H1 (cell line): ENCODE data around the gene RGN. TPM values are rescaled to one million over a fixed set of nuclear protein-coding genes. Genes with fewer than 3 reads are reported as not detected.

ENCODE experiments used
- CTCF ChIA-PET: fragments of 300-600 bp; sonication (Branson Sonifier 250); formaldehyde crosslinking; loops from one replicate; lab custom pipeline; 2021; ENCODE audit not compliant: partially characterized antibody; lab: Charles Lee
- POLR2A ChIA-PET: fragments of 300-600 bp; sonication (Branson Sonifier 250); formaldehyde crosslinking; loops from one replicate; lab custom pipeline; 2021; ENCODE audit warnings: inconsistent platforms; ENCODE audit not compliant: partially characterized antibody; lab: Charles Lee
- DNase-seq, 2 experiments: peaks; one replicate each; pipeline versions ENCODE4 v3.0.0 to v3.0.0-alpha.2; 2010 to 2022; ENCODE audit warnings: low spot score in 2 of 2, low read depth in 1 of 2, mixed read lengths in 1 of 2
- FAIRE-seq: peaks from 2 replicates; lab custom pipeline; 2011; peaks lifted over from hg19 to GRCh38; lab: Jason Lieb, UNC
- H2AFZ ChIP-seq: 2 replicates; pipeline ENCODE4 v1.8.1; 2012; ENCODE audit warnings: low read length, inconsistent platforms
- H2AK5ac ChIP-seq: 2 replicates; pipeline ENCODE4 v1.6.1; 2013; ENCODE audit warnings: low read depth, low read length
- H2BK120ac ChIP-seq: replicated peaks from 2 replicates; pipeline ENCODE3; 2013; ENCODE audit warnings: low read depth, low read length, inconsistent platforms
- H2BK12ac ChIP-seq: 2 replicates; pipeline ENCODE4 v1.6.1; 2013; ENCODE audit warnings: low read depth, low read length
- H2BK15ac ChIP-seq: 2 replicates; pipeline ENCODE4 v1.6.1; 2013; ENCODE audit warnings: low read length
- H2BK20ac ChIP-seq: 2 replicates; pipeline ENCODE4 v1.6.1; 2013; ENCODE audit warnings: low read length
- H2BK5ac ChIP-seq: 2 replicates; pipeline ENCODE4 v1.6.1; 2013; ENCODE audit warnings: low read depth, low read length
- H3K14ac ChIP-seq: 2 replicates; pipeline ENCODE4 v1.6.1; 2013; ENCODE audit warnings: inconsistent platforms; ENCODE audit not compliant: insufficient read length
- H3K18ac ChIP-seq: 2 replicates; pipeline ENCODE4 v1.6.1; 2013; ENCODE audit warnings: low read length; ENCODE audit errors: extremely low read depth
- H3K23ac ChIP-seq: 2 replicates; pipeline ENCODE4 v1.6.1; 2013; ENCODE audit warnings: inconsistent platforms; ENCODE audit not compliant: insufficient read length
- H3K23me2 ChIP-seq: 2 replicates; pipeline ENCODE4 v1.6.1; 2013; ENCODE audit warnings: low read depth, low read length
- H3K27ac ChIP-seq: 2 replicates; pipeline ENCODE4 v1.6.1; 2011; ENCODE audit warnings: low read depth, low read length, inconsistent platforms
- H3K27me3 ChIP-seq, 4 experiments: replicated peaks in 1 of 4; 1 replicate in 1 of 4; 2 replicates in 3 of 4; pipeline versions ENCODE4 v1.6.1 to v1.8.1; 2011 to 2013; ENCODE audit warnings: low read length in 3 of 4, mild to moderate bottlenecking in 3 of 4, inconsistent platforms in 2 of 4, mixed read lengths in 2 of 4, moderate library complexity in 1 of 4; ENCODE audit not compliant: control insufficient read depth in 3 of 4, insufficient read depth in 3 of 4; ENCODE audit errors: extremely low read depth in 1 of 4
- H3K36me3 ChIP-seq, 4 experiments: 2 replicates each; pipeline versions ENCODE4 v1.6.1 to v1.8.1; 2011 to 2013; ENCODE audit warnings: mild to moderate bottlenecking in 4 of 4, low read length in 3 of 4, moderate library complexity in 2 of 4, control low read depth in 1 of 4, inconsistent platforms in 1 of 4; ENCODE audit not compliant: insufficient read depth in 4 of 4, control insufficient read depth in 2 of 4
- H3K4ac ChIP-seq: replicated peaks from 2 replicates; pipeline ENCODE3; 2013; ENCODE audit warnings: low read length, low read depth, mixed read lengths, inconsistent platforms; ENCODE audit not compliant: insufficient read length
- H3K4me1 ChIP-seq, 4 experiments: replicated peaks in 1 of 4; 1 replicate in 1 of 4; 2 replicates in 3 of 4; pipeline versions ENCODE4 v1.6.1 to v1.8.1; 2011 to 2013; ENCODE audit warnings: low read length in 3 of 4, inconsistent platforms in 2 of 4, mixed read lengths in 1 of 4; ENCODE audit not compliant: insufficient read depth in 4 of 4, control insufficient read depth in 3 of 4
- H3K4me2 ChIP-seq, 2 experiments: 2 replicates each; pipeline versions ENCODE4 v1.6.1 to v1.8.1; 2011 to 2013; ENCODE audit warnings: low read depth in 2 of 2, low read length in 2 of 2, control low read depth in 1 of 2, inconsistent platforms in 1 of 2, mild to moderate bottlenecking in 1 of 2; ENCODE audit not compliant: insufficient read depth in 1 of 2
- H3K4me3 ChIP-seq, 4 experiments: fragments of 200-600, 300-600 bp in 1 of 4; sonication (generic), shearing (Covaris generic), sonication (Bioruptor Twin) in 1 of 4; 2 replicates each; pipeline versions ENCODE4 v1.5.1 to v1.8.1; 2011 to 2016; ENCODE audit warnings: low read length in 4 of 4, low read depth in 3 of 4, control low read depth in 2 of 4, inconsistent platforms in 2 of 4, mild to moderate bottlenecking in 2 of 4, mixed read lengths in 1 of 4, moderate library complexity in 1 of 4; ENCODE audit not compliant: insufficient read depth in 2 of 4; ENCODE audit errors: extremely low read depth in 1 of 4
- H3K56ac ChIP-seq: replicated peaks from 2 replicates; pipeline ENCODE3; 2013; ENCODE audit warnings: low read depth, mild to moderate bottlenecking, mixed read lengths, low read length, inconsistent platforms; ENCODE audit not compliant: insufficient read length
- H3K79me1 ChIP-seq: 2 replicates; pipeline ENCODE4 v1.6.1; 2013; ENCODE audit warnings: low read depth, low read length, control low read depth
- H3K79me2 ChIP-seq, 2 experiments: 2 replicates each; pipeline versions ENCODE4 v1.6.1 to v1.8.1; 2012 to 2013; ENCODE audit warnings: low read length in 2 of 2, mild to moderate bottlenecking in 2 of 2, inconsistent platforms in 1 of 2; ENCODE audit not compliant: insufficient read depth in 2 of 2, control insufficient read depth in 1 of 2
- H3K9ac ChIP-seq, 4 experiments: replicated peaks in 1 of 4; 1 replicate in 1 of 4; 2 replicates in 3 of 4; pipeline versions ENCODE4 v1.6.1 to v1.8.1; 2011 to 2013; ENCODE audit warnings: low read depth in 3 of 4, low read length in 3 of 4, control low read depth in 2 of 4, mild to moderate bottlenecking in 2 of 4, moderate library complexity in 2 of 4, inconsistent platforms in 1 of 4; ENCODE audit errors: extremely low read depth in 1 of 4
- H3K9me3 ChIP-seq, 2 experiments: 2 replicates each; pipeline versions ENCODE4 v1.6.1 to v1.8.1; 2012 to 2013; ENCODE audit warnings: mild to moderate bottlenecking in 2 of 2, moderate library complexity in 2 of 2, control low read depth in 1 of 2, inconsistent platforms in 1 of 2, low read depth in 1 of 2, low read length in 1 of 2, mixed read lengths in 1 of 2; ENCODE audit not compliant: insufficient read depth in 2 of 2
- H4K20me1 ChIP-seq, 2 experiments: replicated peaks in 1 of 2; 2 replicates each; pipeline versions ENCODE3 to v1.8.1; 2011 to 2013; ENCODE audit warnings: inconsistent platforms in 2 of 2, low read length in 2 of 2, mild to moderate bottlenecking in 1 of 2; ENCODE audit not compliant: insufficient read depth in 2 of 2, control insufficient read depth in 1 of 2
- H4K5ac ChIP-seq: 2 replicates; pipeline ENCODE4 v1.6.1; 2013; ENCODE audit warnings: low read length, low read depth, mixed read lengths, inconsistent platforms; ENCODE audit not compliant: insufficient read length
- H4K8ac ChIP-seq: 2 replicates; pipeline ENCODE4 v1.8.0; 2013; ENCODE audit warnings: mild to moderate bottlenecking, moderate library complexity, low read length, inconsistent platforms; ENCODE audit not compliant: insufficient read depth; ENCODE audit errors: extremely low read depth
- H4K91ac ChIP-seq: replicated peaks from 2 replicates; pipeline ENCODE3; 2013; ENCODE audit warnings: low read length, mixed read lengths, inconsistent platforms; ENCODE audit not compliant: insufficient read length
- KDM4A ChIP-seq: IDR thresholded peaks from one replicate; pipeline ENCODE4 v1.7.1; 2012; ENCODE audit warnings: low read depth, mild to moderate bottlenecking, moderate library complexity, low read length, inconsistent platforms; ENCODE audit not compliant: severe bottlenecking
- SAP30 ChIP-seq: fragments of 300-600 bp; sonication (generic); IDR thresholded peaks from 2 replicates; pipeline ENCODE4 v1.7.1; 2012; ENCODE audit warnings: low read length, moderate library complexity, mild to moderate bottlenecking, inconsistent platforms; ENCODE audit not compliant: insufficient read depth, insufficient replicate concordance
- SIN3A ChIP-seq, 2 experiments: IDR thresholded peaks in 1 of 2; conservative IDR thresholded peaks in 1 of 2; 2 replicates each; pipeline ENCODE4 v1.6.1; 2011 to 2012; ENCODE audit warnings: low read length in 2 of 2, improper control_type of control experiment in 1 of 2, low read depth in 1 of 2, mild to moderate bottlenecking in 1 of 2
- TEAD4 ChIP-seq: IDR thresholded peaks from 2 replicates; pipeline ENCODE4 v1.6.1; 2012; ENCODE audit warnings: low read depth, low read length, inconsistent platforms, mixed read lengths
- WGBS, 2 experiments: shearing (Covaris generic) in 1 of 2; methylation state at CpG; one replicate each; pipeline versions ENCODE4 v1.1.6 to v1.1.7; 2013 to 2015; ENCODE audit warnings: low lambda C conversion rate in 2 of 2, mixed read lengths in 2 of 2, inconsistent platforms in 1 of 2, low coverage in 1 of 2, missing lambda C conversion rate in 1 of 2; ENCODE audit not compliant: insufficient replicate concordance in 2 of 2, insufficient coverage in 1 of 2, insufficient read length in 1 of 2; ENCODE audit errors: extremely low coverage in 1 of 2, missing lambda C conversion rate in 1 of 2; 5-methylcytosine and 5-hydroxymethylcytosine counted together
- long read RNA-seq, 2 experiments: library from RNA in 1 of 2; library from capped mRNA in 1 of 2; stranded (forward); transcript quantifications; one replicate each; pipeline ENCODE4 v2.0.0, GENCODE V29; 2021; ENCODE audit warnings: inconsistent platforms in 1 of 2
- polyA minus RNA-seq, 3 experiments: library from RNA; depleted of rRNA, polyadenylated mRNA; stranded (reverse); fragments of >200 nt; gene quantifications; 1 replicate in 2 of 3; 2 replicates in 1 of 3; pipeline ENCODE4 v1.2.3, GENCODE V29; 2011
- polyA plus RNA-seq, 7 experiments: library from polyadenylated mRNA; depleted of rRNA in 3 of 7; stranded (reverse) in 5 of 7; unstranded in 2 of 7; fragments of >200 nt in 5 of 7; fragments of 200-250 nt in 2 of 7; gene quantifications; 1 replicate in 5 of 7; 2 replicates in 1 of 7; 4 replicates in 1 of 7; pipeline versions ENCODE4 v1.2.1 to v1.2.3, GENCODE V29; 2011 to 2013; ENCODE audit warnings: missing spikeins in 2 of 7, mixed read lengths in 2 of 7
- total RNA-seq: library from RNA; stranded (reverse); fragmentation: NEBNext Ultra II Directional; extraction: Animal tissue kit (Norgen Biotek cat#: 25700); gene quantifications from 2 replicates; pipeline ENCODE4 v1.2.1, GENCODE V29; 2021

The RGN gene
- total RNA-seq, result 3.1 and 4.0 TPM in 2 replicates
- 0.32 and 0.35 TPM in 2 replicates for polyA plus RNA-seq (2011; rRNA removed)
- polyA plus RNA-seq (2011; cell fraction: cytosol; rRNA removed), result 0.59 TPM
- polyA plus RNA-seq (2011; cell fraction: nucleus; rRNA removed), result 0.27 TPM
- polyA plus RNA-seq (2012, experiment 1 of 2), result 0.52 to 1.9 TPM (median 0.89 TPM) in 4 replicates
- polyA plus RNA-seq (2012, experiment 2 of 2), result 1.1 TPM
- 4.0 TPM for polyA plus RNA-seq (2013, experiment 1 of 2)
- polyA plus RNA-seq (2013, experiment 2 of 2), result 3.1 TPM
- 0.28 and 0.29 TPM in 2 replicates for polyA minus RNA-seq (2011; rRNA and poly(A)+ RNA removed)
- polyA minus RNA-seq (2011; cell fraction: cytosol; rRNA and poly(A)+ RNA removed), result not detected
- 0.60 TPM for polyA minus RNA-seq (2011; cell fraction: nucleus; rRNA and poly(A)+ RNA removed)
- long read RNA-seq, experiment 1, partial matches to known transcripts, result 0 of 2 reads
- long read RNA-seq, experiment 1, other reads (novel, unspliced or antisense), result 1 of 2 reads
- long read RNA-seq, experiment 2, partial matches to known transcripts, result 1 of 4 reads
- long read RNA-seq, experiment 2, other reads (novel, unspliced or antisense), result 2 of 4 reads

GRCh38 chrX:47078129-47079043 lies at the start of gene RGN:
Gene RGN (plus strand): TSS chrX:47078443. CDS start chrX:47081145, 2,702 bp downstream.
- H3K36me3 ChIP-seq, result no peaks in the 10 kb centered on the region
- H2AK5ac ChIP-seq, result no peak within 1 kb of the TSS
- no peaks in the 10 kb centered on the region for H3K79me2 ChIP-seq
- H3K18ac ChIP-seq, result no peak within 1 kb of the TSS
- H3K9me3 ChIP-seq, result no peaks in the 10 kb centered on the region
- no peak within 1 kb of the TSS for H3K23ac ChIP-seq
- H4K8ac ChIP-seq, result no peak within 1 kb of the TSS
- POLR2A ChIA-PET, result interaction anchor here (0.8 to 1.1 kb wide), 2 partner anchors 10 to 66 kb away, joined by 3 read pairs; partner anchors contain the start of genes NDUFB11 and RBM10
- FAIRE-seq, result no peak
- no peak within 1 kb of the TSS for H2BK15ac ChIP-seq
- no peak within 1 kb of the TSS for H2BK120ac ChIP-seq
- no peaks in the 10 kb centered on the region for H3K27me3 ChIP-seq
- no peak within 1 kb of the TSS for H4K5ac ChIP-seq
- no peak within 1 kb of the TSS for H3K56ac ChIP-seq
- H3K27ac ChIP-seq, result no peak within 1 kb of the TSS
- 14% methylated on average over 13 of the region's 59 CpGs; no CpG with 5 or more reads in 1 of the 2 experiments for WGBS, 2 experiments
- no peak within 1 kb of the TSS for H3K9ac ChIP-seq
- H3K79me1 ChIP-seq, result no peaks in the 10 kb centered on the region
- no peak within 1 kb of the TSS for H3K14ac ChIP-seq
- H3K4me1 ChIP-seq, result no peaks in the 10 kb centered on the region
- no peak within 1 kb of the TSS for H2BK12ac ChIP-seq
- H3K4me2 ChIP-seq, result peak within 1 kb of the TSS; percentile 61 to 70
- no peak within 1 kb of the TSS for H4K91ac ChIP-seq
- peak in 1 of 2 experiments; percentile 52 for DNase-seq
- H3K23me2 ChIP-seq, result peaks cover 3% of the 10 kb centered on the region; the same call in 1 of the 2 replicates
- TF ChIP-seq KDM4A, result peak; percentile 44
- no peak for TF ChIP-seq TEAD4
- 0 out of 4 replicates have a peak, but pooled peaks of 1 of the 2 experiments have one; percentile 35 for TF ChIP-seq SIN3A (conservative IDR thresholded peaks at IDR 0.05 in 1 of 2, IDR thresholded peaks at IDR 0.05 in 1 of 2; ENCODE audit: low read depth in 1 of 2, low read length in 2 of 2)
- no peak for TF ChIP-seq SAP30
- H3K4me3 ChIP-seq, result peak within 1 kb of the TSS; percentile 23 to 58 (median 34)
- H3K4ac ChIP-seq, result no peak within 1 kb of the TSS
- H2AFZ ChIP-seq, result no peak within 1 kb of the TSS
- CTCF ChIA-PET, result interaction anchor here (1.0 kb wide), 1 partner anchor 25 kb away, joined by 3 read pairs; no protein-coding TSS in a partner anchor
- no peak within 1 kb of the TSS for H2BK20ac ChIP-seq
- H2BK5ac ChIP-seq, result no peak within 1 kb of the TSS
- no peaks in the 10 kb centered on the region for H4K20me1 ChIP-seq
